H1 (cell line): Measurements from ENCODE around the gene P3R3URF.

Experiments used
- CBX5 ChIP-seq: fragments of 300-800, 300-1000 bp; sonication (generic); IDR thresholded peaks from 2 replicates; pipeline ENCODE4 v1.7.1; 2016; ENCODE audit warnings: antibody characterized with exemption, low read length, low read depth
- CHD2 ChIP-seq: IDR thresholded peaks from 2 replicates; pipeline ENCODE4 v1.6.1; 2012; ENCODE audit warnings: low read length, improper control_type of control experiment
- CTCF ChIP-seq, 3 experiments: IDR thresholded peaks; 1 replicate in 2 of 3; 2 replicates in 1 of 3; pipeline versions ENCODE4 v1.5.1 to v1.6.1; 2011; ENCODE audit warnings: low read length in 3 of 3, mild to moderate bottlenecking in 3 of 3, inconsistent platforms in 2 of 3, low read depth in 1 of 3, moderate library complexity in 1 of 3; ENCODE audit not compliant: insufficient read depth in 1 of 3; ENCODE audit errors: control extremely low read depth in 1 of 3
- EZH2 ChIP-seq: fragments of 200-600 bp; sonication (generic); IDR thresholded peaks from 2 replicates; pipeline ENCODE4 v1.7.1; 2012; ENCODE audit warnings: low read depth, mild to moderate bottlenecking, moderate library complexity, low read length, inconsistent platforms; ENCODE audit not compliant: severe bottlenecking
- HDAC6 ChIP-seq: IDR thresholded peaks from one replicate; pipeline ENCODE4 v1.7.1; 2012; ENCODE audit warnings: low read depth, mild to moderate bottlenecking, inconsistent platforms, low read length, moderate library complexity
- NANOG ChIP-seq: IDR thresholded peaks from 2 replicates; pipeline ENCODE4 v1.6.1; 2011; ENCODE audit warnings: low read length, low read depth, mild to moderate bottlenecking, inconsistent platforms; ENCODE audit not compliant: insufficient read depth, poor library complexity, severe bottlenecking
- NRF1 ChIP-seq: IDR thresholded peaks from 2 replicates; pipeline ENCODE4 v1.6.1; 2011; ENCODE audit warnings: mild to moderate bottlenecking, low read depth, low read length, improper control_type of control experiment
- POLR2A ChIP-seq, 2 experiments: IDR thresholded peaks; 1 replicate in 1 of 2; 2 replicates in 1 of 2; pipeline ENCODE4 v1.6.1; 2011; ENCODE audit warnings: low read depth in 2 of 2, low read length in 2 of 2, mild to moderate bottlenecking in 2 of 2; ENCODE audit errors: control extremely low read depth in 1 of 2
- RAD21 ChIP-seq, 2 experiments: IDR thresholded peaks in 1 of 2; conservative IDR thresholded peaks in 1 of 2; 2 replicates each; pipeline ENCODE4 v1.6.1; 2011; ENCODE audit warnings: low read depth in 2 of 2, low read length in 2 of 2, improper control_type of control experiment in 1 of 2, inconsistent platforms in 1 of 2, mild to moderate bottlenecking in 1 of 2, moderate library complexity in 1 of 2
- SIN3A ChIP-seq, 2 experiments: IDR thresholded peaks in 1 of 2; conservative IDR thresholded peaks in 1 of 2; 2 replicates each; pipeline ENCODE4 v1.6.1; 2011 to 2012; ENCODE audit warnings: low read length in 2 of 2, improper control_type of control experiment in 1 of 2, low read depth in 1 of 2, mild to moderate bottlenecking in 1 of 2
- TF ChIP-seq, protein P1 (sequence below): IDR thresholded peaks from 2 replicates; pipeline ENCODE4 v1.6.1; 2011; ENCODE audit warnings: low read length, improper control_type of control experiment
- TF ChIP-seq, protein P2 (sequence below): IDR thresholded peaks from 2 replicates; pipeline ENCODE4 v1.6.1; 2012; ENCODE audit warnings: inconsistent platforms

- TF ChIP-seq CHD2 (no peak), CTCF (IDR thresholded peaks at IDR 0.05; ENCODE audit: control extremely low read depth in 1 of 3, insufficient read depth in 1 of 3, low read depth in 1 of 3, low read length in 3 of 3) (no peak), HDAC6 (no peak), NANOG (no peak), POLR2A (IDR thresholded peaks at IDR 0.05; ENCODE audit: control extremely low read depth in 1 of 2, low read depth in 2 of 2, low read length in 2 of 2) (no peak), NRF1 (no peak), CBX5 (no peak), SIN3A (conservative IDR thresholded peaks at IDR 0.05 in 1 of 2, IDR thresholded peaks at IDR 0.05 in 1 of 2; ENCODE audit: low read depth in 1 of 2, low read length in 2 of 2) (no peak), RAD21 (IDR thresholded peaks at IDR 0.05 in 1 of 2, conservative IDR thresholded peaks at IDR 0.05 in 1 of 2; ENCODE audit: low read depth in 2 of 2, low read length in 2 of 2) (no peak), EZH2 (no peak)
- TF ChIP-seq, protein P1, sequence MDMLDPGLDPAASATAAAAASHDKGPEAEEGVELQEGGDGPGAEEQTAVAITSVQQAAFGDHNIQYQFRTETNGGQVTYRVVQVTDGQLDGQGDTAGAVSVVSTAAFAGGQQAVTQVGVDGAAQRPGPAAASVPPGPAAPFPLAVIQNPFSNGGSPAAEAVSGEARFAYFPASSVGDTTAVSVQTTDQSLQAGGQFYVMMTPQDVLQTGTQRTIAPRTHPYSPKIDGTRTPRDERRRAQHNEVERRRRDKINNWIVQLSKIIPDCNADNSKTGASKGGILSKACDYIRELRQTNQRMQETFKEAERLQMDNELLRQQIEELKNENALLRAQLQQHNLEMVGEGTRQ: no peak
- TF ChIP-seq, protein P2, sequence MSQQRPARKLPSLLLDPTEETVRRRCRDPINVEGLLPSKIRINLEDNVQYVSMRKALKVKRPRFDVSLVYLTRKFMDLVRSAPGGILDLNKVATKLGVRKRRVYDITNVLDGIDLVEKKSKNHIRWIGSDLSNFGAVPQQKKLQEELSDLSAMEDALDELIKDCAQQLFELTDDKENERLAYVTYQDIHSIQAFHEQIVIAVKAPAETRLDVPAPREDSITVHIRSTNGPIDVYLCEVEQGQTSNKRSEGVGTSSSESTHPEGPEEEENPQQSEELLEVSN: no peak
Observed at GRCh38 chr1:46131712-46132528, 44.4 kb downstream of the P3R3URF start.
